Activated T-cell treated with anti-CD3 and anti-CD28 coated beads for 4 hours (primary cell): ENCODE data around the gene MAPK1.

ENCODE experiments used
- DNase-seq: peaks from one replicate; pipeline ENCODE4 v3.0.0-alpha.2; 2020

The MAPK1 gene

DNA sequence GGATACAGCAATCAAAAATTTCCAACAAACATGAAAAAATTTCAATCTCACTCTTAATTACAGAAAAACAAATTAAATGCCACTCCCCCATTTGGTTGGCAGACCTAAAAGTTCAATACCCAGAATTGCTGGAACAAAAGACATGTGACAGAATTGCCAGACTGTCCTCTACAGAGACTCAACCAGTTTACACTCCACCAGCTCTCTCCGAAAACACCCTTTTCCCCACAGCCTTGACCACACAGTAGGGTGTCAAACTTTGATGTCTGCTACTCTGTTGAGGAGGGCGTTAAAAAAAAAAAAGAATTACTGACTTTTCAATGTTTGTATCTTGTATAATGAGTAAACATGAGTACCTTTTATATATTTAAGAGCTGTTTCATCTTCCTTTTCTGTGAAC lies 87.2 kb downstream of the MAPK1 start:
- DNase-seq: no peak

DNA sequence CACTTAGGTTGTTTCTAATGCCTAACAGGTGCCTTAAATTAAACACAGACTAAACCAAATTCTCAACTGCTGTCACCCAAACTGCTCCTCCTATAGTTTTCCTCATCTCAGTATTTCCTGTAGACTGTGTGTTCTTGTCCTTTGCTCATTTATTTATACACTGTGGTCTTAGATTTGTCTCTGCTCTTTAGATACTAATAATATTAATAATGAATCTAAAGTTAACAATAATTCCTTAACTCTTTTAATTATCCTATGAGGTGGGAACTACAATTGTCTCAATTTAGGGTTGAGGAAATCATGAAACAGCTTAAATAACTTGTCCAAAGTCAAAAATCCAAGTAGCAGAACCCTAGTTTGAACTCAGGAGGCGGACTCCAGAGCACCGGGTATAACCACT lies 88.0 kb downstream of the MAPK1 start:
- no peak for DNase-seq

GRCh38 chr22:21778705-21779363 lies 88.6 kb downstream of the MAPK1 start:
- no peak for DNase-seq

DNA sequence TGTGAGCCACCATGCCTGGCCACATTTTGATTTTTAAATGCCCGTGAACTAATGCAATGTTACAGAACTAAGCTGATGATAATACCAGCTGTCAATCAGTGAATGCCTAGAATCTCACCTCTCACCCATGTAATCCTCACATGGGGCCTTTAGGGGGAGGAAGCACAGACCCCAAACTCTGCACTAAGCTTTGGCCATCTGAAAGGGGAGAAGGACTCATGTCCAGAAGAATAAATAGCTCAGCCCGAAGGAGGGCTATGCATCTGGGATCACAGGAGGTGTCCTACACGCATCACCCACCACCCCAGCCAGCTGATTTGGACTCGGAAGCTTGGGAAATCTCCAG lies 95.8 kb downstream of the MAPK1 start:
- DNase-seq: no peak

DNA sequence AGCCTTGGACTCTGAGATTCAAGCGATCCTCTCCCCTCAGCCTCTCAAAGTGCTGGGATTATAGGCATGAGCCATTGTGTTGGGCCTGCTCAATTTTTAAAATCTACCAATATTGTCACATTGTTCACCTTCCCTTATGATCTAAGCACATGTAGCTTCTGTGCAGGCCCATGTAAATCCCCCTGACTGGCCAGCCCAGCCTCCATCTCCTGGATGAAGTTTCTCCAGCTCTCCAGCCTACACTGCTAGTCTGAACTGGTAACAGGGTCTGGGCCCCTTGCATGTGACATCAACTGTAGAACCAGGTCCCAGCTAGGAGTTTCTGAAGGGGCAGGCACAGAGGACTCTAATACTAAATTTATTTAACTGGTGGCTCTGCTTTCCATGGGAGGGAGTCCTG lies 99.0 kb downstream of the MAPK1 start:
- no peak for DNase-seq

GRCh38 chr22:21766691-21767462 lies 100.6 kb downstream of the MAPK1 start:
- peak; percentile 24 for DNase-seq

DNA sequence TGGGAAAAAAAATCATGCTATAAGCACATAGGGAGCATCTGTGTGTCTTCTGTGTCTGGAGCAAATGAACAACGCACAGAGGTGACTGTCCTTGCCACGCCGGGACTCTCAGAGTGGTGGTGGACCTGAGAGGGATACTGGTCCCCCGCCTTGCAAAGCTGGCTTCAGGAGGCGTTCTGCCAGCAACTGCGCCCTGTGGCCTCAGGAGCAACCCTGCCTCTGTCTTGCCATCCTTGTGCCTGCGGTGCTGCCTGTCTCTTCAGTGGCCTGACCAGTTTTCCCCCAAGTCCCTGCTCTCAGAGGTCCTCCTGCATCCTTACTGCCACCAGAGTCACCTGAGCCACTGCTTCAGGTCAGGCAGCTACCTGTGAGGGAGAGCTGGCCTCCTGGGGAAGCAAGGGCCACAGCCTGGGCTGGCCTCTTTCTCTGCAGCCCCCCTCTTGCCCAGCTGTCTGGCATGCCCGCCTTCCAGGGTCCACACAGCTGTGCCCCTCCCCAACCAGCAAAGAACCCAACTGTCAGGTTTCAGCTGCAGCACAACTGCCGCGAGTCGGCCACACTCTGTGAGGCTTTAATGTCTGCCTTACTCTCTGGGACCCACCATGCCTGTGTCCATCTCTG lies 101.4 kb downstream of the MAPK1 start:
- no peak for DNase-seq

GRCh38 chr22:21764038-21764804 lies 103.2 kb downstream of the MAPK1 start:
- no peak for DNase-seq

- peak; percentile 12 for DNase-seq
These were observed 104.5 kb downstream of the MAPK1 start for GRCh38 chr22:21762712-21763581.

- no peak for DNase-seq
These were observed 105.3 kb downstream of the MAPK1 start for GRCh38 chr22:21761994-21762680.

DNA sequence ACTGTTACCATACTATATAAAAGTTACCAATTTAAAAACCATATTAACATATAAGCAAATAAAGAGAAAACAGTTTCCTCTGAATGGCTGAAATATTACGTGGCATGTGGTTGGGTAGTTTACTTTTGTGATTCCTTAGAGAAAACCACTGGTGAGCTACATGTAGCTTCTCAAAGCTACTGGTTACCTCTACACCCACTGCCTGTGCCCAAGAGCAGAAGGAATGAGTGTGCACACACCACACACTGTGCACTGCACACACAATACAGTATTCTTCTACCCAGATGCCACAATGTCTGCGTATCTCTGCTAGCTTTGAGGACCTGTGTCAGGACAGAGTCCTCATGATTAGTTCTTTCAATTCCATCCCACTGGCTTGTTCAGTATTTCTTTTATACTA lies 106.4 kb downstream of the MAPK1 start:
- no peak for DNase-seq

DNA sequence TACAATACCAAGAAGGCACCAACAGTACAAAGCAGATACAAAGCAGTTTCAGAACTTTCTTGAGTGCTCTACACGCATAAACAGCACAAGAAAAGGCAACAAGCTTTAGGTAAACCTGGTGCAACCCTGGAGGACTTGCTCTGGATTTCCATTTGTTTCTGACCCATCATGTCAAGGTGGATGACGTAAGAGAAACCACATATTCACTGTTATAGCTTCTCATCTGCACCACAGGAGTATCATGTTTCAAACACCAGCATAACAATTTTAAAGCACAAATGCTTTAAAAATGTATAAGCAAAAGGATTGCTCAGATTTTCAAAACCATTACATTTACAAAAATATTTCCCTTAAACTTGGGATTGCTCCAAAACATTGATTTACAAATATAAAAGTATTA lies 106.8 kb downstream of the MAPK1 start:
- no peak for DNase-seq

DNA sequence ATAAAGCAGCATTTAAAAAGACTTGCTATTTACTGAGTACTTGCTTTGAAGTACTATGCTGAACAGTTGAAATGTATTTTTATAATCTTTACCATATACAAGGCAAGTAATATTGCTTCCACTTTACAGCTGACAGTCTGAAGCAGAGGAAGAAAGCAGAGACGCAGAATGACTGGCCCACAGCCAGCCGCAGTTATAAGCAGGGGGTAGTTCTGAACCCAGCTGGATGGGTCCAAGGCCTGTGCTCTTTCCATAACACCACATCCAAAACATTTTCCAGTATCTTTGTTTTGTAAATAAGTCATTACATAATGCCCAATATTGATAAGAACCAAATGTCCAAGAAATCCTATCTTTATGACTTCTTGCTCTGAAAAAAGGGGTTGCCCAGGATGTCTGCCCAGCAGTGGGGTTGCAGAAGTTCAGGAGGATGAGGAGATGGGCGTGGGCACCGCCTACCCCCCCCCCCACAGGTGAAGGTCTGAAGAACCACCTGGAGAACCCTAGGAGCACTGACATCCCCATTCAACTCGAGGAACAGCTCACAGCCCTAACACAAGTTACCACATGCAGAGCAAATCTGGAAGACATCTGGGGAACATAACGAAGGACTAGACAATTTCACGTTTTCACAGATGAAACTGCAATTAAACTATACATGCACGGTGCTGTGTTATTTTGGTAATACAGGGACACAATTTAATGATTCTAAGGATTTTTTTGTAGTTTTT lies 107.6 kb downstream of the MAPK1 start:
- no peak for DNase-seq

GRCh38 chr22:21759093-21759492 lies 108.4 kb downstream of the MAPK1 start:
- DNase-seq: no peak

DNA sequence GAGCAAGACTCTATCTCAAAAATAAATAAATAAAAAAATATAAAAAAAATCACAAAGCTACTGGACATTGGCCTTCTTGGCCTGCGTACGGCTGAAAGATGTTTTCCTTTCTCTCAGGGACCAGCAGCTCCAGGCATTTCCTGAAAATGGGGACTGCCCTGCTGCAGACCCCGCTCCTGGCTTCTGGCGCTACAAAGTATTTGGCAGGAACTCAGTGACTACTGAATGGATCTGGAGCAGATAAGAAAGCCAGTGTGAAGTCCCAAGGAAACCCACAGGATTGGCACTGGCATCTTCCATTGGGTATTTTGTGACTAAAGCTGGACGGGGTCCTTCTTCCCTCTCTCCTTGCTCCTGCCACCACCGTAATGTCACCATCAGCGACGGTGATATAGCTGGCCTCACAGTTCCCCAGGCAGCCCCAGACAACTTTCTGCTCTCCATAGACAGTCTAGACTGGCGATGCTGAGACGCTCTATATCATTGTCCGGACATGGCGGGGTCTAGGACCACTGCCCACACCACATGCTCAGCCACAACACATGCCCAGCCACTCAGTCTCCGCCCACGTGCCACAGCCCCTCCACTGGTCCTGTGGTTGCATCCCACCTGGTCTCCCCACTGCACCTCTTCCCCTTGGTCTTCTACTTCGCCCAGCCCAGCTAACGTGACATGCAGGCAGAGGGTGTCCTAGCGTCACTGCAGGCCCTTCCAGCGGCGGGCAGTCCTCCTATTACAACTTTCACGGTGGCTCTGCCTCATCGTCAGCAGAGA lies 109.2 kb downstream of the MAPK1 start:
- DNase-seq: no peak

- DNase-seq: no peak
These were observed 111.6 kb downstream of the MAPK1 start for GRCh38 chr22:21755851-21756284.

DNA sequence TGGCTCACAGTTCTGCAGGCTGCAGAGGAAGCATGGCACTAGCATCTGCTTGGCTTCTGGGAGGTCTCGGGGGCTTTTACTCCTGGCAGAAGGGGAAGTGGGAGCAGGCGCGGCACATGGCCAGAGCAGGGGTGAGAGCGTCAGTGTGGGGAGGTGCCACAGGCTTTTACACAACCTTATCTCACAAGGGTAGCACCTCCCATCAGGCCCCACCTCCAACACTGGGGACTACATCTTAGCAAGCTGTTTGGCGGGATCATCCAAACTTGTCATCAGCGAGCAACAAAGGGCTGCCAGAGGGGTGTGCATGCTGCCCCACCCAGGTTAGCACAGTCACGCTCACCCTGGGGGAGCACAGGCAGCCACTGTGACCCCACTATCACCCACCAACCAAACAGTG lies 112.9 kb downstream of the MAPK1 start:
- DNase-seq: no peak

GRCh38 chr22:21753374-21754111 lies 113.9 kb downstream of the MAPK1 start:
- DNase-seq: no peak

- DNase-seq: no peak
These were observed 115.2 kb downstream of the MAPK1 start for GRCh38 chr22:21752276-21752675.

DNA sequence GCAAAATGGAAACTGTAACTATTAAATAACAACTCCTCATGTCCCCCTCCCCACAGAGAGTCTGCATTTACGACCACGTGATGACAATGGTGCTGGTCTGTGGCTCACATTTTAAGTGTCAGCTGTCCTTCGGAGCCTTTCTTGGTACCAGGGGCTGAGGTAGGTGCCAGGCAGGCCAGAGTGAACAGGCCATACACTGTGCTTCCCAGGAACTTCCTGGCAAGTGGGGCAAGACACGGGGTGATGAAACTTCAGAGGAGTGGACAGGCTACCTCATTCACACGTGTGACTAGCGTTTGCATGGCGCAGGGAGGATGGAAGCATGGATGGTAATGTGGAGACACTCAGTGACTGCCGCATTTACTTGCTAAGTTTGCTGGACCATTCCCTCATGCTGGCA lies 121.5 kb downstream of the MAPK1 start:
- no peak for DNase-seq
